Vagina (tissue), 2 donors: ENCODE data around the gene USP12.

ENCODE experiments used
- POLR2A ChIP-seq, 2 donors: fragments of 450-650 bp; IDR thresholded peaks; one replicate each; pipeline ENCODE4 v1.6.1; 2017; ENCODE audit warnings: antibody characterized with exemption in 2 of 2, mild to moderate bottlenecking in 2 of 2, moderate library complexity in 2 of 2
- POLR2AphosphoS5 ChIP-seq, 2 donors: sonication (generic); formaldehyde crosslinking; IDR thresholded peaks; one replicate each; pipeline ENCODE4 v1.9.0; 2017; ENCODE audit warnings: antibody characterized with exemption in 2 of 2, mild to moderate bottlenecking in 2 of 2, low read depth in 1 of 2; ENCODE audit not compliant: insufficient read depth in 1 of 2
- TF ChIP-seq, protein P1 (sequence below), 3 experiments: fragments of 450-650 bp in 2 of 3; fragments of 200-600 bp in 1 of 3; sonication (generic) in 1 of 3; IDR thresholded peaks; one replicate each; pipeline ENCODE4 v1.5.1; 2017 to 2019; ENCODE audit warnings: antibody characterized with exemption in 3 of 3, mild to moderate bottlenecking in 2 of 3, moderate library complexity in 2 of 3

DNA sequence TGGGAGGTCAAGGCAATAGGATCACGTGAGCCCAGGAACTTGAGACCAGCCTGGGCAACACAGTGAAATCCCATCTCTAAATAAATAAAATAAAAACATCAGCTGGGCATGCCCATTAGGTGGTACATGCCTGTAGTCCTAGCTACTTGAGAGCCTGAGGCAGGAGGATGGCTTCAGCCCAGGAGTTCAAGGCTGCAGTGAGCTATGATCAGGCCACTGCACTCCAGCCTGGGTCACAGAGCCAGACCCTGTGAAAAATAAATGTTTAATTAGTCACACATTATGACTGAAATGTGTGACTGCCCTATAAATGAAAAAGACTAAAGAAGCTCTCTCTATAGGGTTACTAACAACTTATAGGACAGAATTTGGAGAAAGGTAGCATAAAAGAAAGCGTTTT lies 37.7 kb downstream of the USP12 start:
- no peak for TF ChIP-seq POLR2AphosphoS5 (IDR thresholded peaks at IDR 0.05; ENCODE audit: insufficient read depth in 1 of 2, low read depth in 1 of 2)
- TF ChIP-seq POLR2A (IDR thresholded peaks at IDR 0.05) = no peak
- TF ChIP-seq, protein P1, sequence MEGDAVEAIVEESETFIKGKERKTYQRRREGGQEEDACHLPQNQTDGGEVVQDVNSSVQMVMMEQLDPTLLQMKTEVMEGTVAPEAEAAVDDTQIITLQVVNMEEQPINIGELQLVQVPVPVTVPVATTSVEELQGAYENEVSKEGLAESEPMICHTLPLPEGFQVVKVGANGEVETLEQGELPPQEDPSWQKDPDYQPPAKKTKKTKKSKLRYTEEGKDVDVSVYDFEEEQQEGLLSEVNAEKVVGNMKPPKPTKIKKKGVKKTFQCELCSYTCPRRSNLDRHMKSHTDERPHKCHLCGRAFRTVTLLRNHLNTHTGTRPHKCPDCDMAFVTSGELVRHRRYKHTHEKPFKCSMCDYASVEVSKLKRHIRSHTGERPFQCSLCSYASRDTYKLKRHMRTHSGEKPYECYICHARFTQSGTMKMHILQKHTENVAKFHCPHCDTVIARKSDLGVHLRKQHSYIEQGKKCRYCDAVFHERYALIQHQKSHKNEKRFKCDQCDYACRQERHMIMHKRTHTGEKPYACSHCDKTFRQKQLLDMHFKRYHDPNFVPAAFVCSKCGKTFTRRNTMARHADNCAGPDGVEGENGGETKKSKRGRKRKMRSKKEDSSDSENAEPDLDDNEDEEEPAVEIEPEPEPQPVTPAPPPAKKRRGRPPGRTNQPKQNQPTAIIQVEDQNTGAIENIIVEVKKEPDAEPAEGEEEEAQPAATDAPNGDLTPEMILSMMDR (IDR thresholded peaks at IDR 0.05) = no peak
